SKM-1 treated with dmso at 0.1 percent for 144 hours (cell line): Measurements from ENCODE around the gene UBTD1.

Experiments
- DNase-seq: peaks from one replicate; lab custom pipeline; 2025; ENCODE audit not compliant: unreplicated experiment; lab: John Stamatoyannopoulos, UW

Gene UBTD1

GRCh38 chr10:97482381-97482780, 16.3 kb upstream of the UBTD1 start:
- no peak for DNase-seq

- no peak for DNase-seq
Measured at GRCh38 chr10:97483506-97483905, 15.2 kb upstream of the UBTD1 start.

- DNase-seq, result no peak
Measured at GRCh38 chr10:97483921-97484320, 14.8 kb upstream of the UBTD1 start.

- no peak for DNase-seq
Measured at GRCh38 chr10:97485647-97486281, 13.0 kb upstream of the UBTD1 start.

- DNase-seq, result no peak
Measured at GRCh38 chr10:97490592-97490991, 8.1 kb upstream of the UBTD1 start.

- no peak for DNase-seq
Measured at GRCh38 chr10:97494151-97494550, 4.6 kb upstream of the UBTD1 start.

GRCh38 chr10:97494863-97495506, 3.7 kb upstream of the UBTD1 start:
- no peak for DNase-seq

- DNase-seq, result peak; percentile 72
Measured at GRCh38 chr10:97497572-97498075, 1.1 kb upstream of the UBTD1 start.

GRCh38 chr10:97498076-97498840, 466 bp upstream of the UBTD1 start, which contains the start of gene MMS19:
TSS of gene MMS19 (minus strand) at chr10:97498422. CDS start at chr10:97498384, 38 bp downstream.
- peak; percentile 99 for DNase-seq

- peak; percentile 54 for DNase-seq
Measured at GRCh38 chr10:97499561-97500296, 1.0 kb downstream of the UBTD1 start.

GRCh38 chr10:97500297-97500575, 1.5 kb downstream of the UBTD1 start:
- no peak for DNase-seq

GRCh38 chr10:97502916-97503315, 4.2 kb downstream of the UBTD1 start:
- no peak for DNase-seq

- DNase-seq, result peak; percentile 28
Measured at GRCh38 chr10:97503406-97503805, 4.7 kb downstream of the UBTD1 start.

GRCh38 chr10:97505152-97505551, 6.4 kb downstream of the UBTD1 start:
- DNase-seq, result peak; percentile 49

GRCh38 chr10:97506199-97506991, 7.7 kb downstream of the UBTD1 start:
- DNase-seq, result no peak

- no peak for DNase-seq
Measured at GRCh38 chr10:97508342-97508741, 9.6 kb downstream of the UBTD1 start.

GRCh38 chr10:97509120-97509680, 10.5 kb downstream of the UBTD1 start:
- no peak for DNase-seq

- DNase-seq, result no peak
Measured at GRCh38 chr10:97510686-97511085, 12.0 kb downstream of the UBTD1 start.

GRCh38 chr10:97511711-97512440, 13.2 kb downstream of the UBTD1 start:
- no peak for DNase-seq

- no peak for DNase-seq
Measured at GRCh38 chr10:97512993-97513392, 14.3 kb downstream of the UBTD1 start.
